Endodermal cell (in vitro differentiated cells): ENCODE measurements around the gene ARID1A. TPM values are rescaled to one million over a fixed set of nuclear protein-coding genes. Genes with fewer than 3 reads are reported as not detected.

Source experiments
- DNase-seq: peaks from one replicate; pipeline ENCODE4 v3.0.0-alpha.2; 2017
- H3K27ac ChIP-seq: 2 replicates; pipeline ENCODE4 v1.5.1; 2013; ENCODE audit warnings: mild to moderate bottlenecking, low read depth, low read length, moderate library complexity
- H3K27me3 ChIP-seq: 2 replicates; pipeline ENCODE4 v1.6.1; 2013; ENCODE audit warnings: mild to moderate bottlenecking, low read length, moderate library complexity; ENCODE audit not compliant: insufficient read depth, control insufficient read depth, poor library complexity, severe bottlenecking
- H3K36me3 ChIP-seq: 2 replicates; pipeline ENCODE4 v1.7.0; 2013; ENCODE audit warnings: mild to moderate bottlenecking, low read length, moderate library complexity; ENCODE audit not compliant: control insufficient read depth, insufficient read depth
- H3K4me1 ChIP-seq: one replicate; pipeline ENCODE4 v1.7.0; 2013; ENCODE audit warnings: low read length; ENCODE audit not compliant: control insufficient read depth, insufficient read depth
- H3K4me3 ChIP-seq: 2 replicates; pipeline ENCODE4 v1.5.1; 2013; ENCODE audit warnings: mild to moderate bottlenecking, low read length, moderate library complexity
- H3K9ac ChIP-seq: 2 replicates; pipeline ENCODE4 v1.6.1; 2013; ENCODE audit warnings: mild to moderate bottlenecking, low read length, moderate library complexity; ENCODE audit not compliant: poor library complexity, severe bottlenecking; ENCODE audit errors: extremely low read depth
- H3K9me3 ChIP-seq: 2 replicates; pipeline ENCODE4 v1.6.1; 2013; ENCODE audit warnings: mild to moderate bottlenecking, low read length, moderate library complexity; ENCODE audit not compliant: control insufficient read depth
- H3K27ac Mint-ChIP-seq: 2 replicates; pipeline ENCODE4 v1.8.0; 2020; ENCODE audit warnings: mixed read lengths
- H3K27me3 Mint-ChIP-seq: 2 replicates; pipeline ENCODE4 v1.8.0; 2021; ENCODE audit warnings: mild to moderate bottlenecking, mixed read lengths; ENCODE audit not compliant: insufficient read depth
- H3K36me3 Mint-ChIP-seq: 2 replicates; pipeline ENCODE4 v1.8.0; 2020; ENCODE audit warnings: low read depth, mixed read lengths
- H3K4me1 Mint-ChIP-seq: 2 replicates; pipeline ENCODE4 v1.8.0; 2020; ENCODE audit warnings: mixed read lengths
- H3K4me3 Mint-ChIP-seq: 2 replicates; pipeline ENCODE4 v1.8.0; 2020; ENCODE audit warnings: mild to moderate bottlenecking, moderate library complexity, mixed read lengths
- H3K9me3 Mint-ChIP-seq: 2 replicates; pipeline ENCODE4 v1.8.0; 2020; ENCODE audit warnings: mild to moderate bottlenecking, mixed read lengths
- CTCF ChIP-seq: fragments of 200-600 bp; sonication (generic); conservative IDR thresholded peaks from 2 replicates; pipeline ENCODE4 v1.5.0; 2021; ENCODE audit warnings: antibody characterized with exemption, mild to moderate bottlenecking
- WGBS, 2 experiments: methylation state at CpG; one replicate each; pipeline versions ENCODE4 v1.1.5 to v1.1.7; 2013; ENCODE audit warnings: missing lambda C conversion rate in 2 of 2, mixed read lengths in 1 of 2; ENCODE audit not compliant: insufficient coverage in 1 of 2, insufficient read length in 1 of 2; 5-methylcytosine and 5-hydroxymethylcytosine counted together
- total RNA-seq, 2 donors: library from RNA; stranded (reverse); fragmentation: NEBNext Ultra II Directional in 1 of 2; extraction: Animal tissue kit (Norgen Biotek cat#: 25700) in 1 of 2; gene quantifications; 2 replicates in 1 of 2; 3 replicates in 1 of 2; pipeline ENCODE4 v1.2.1, GENCODE V29; 2021

Gene ARID1A
- total RNA-seq, 2 donors from 2014 or later, result 118 to 128 TPM

GRCh38 chr1:26771643-26772321 is 76.0 kb downstream of the ARID1A start:
- Histone ChIP-seq H3K4me3 (no peak overlapping the region), H3K27ac (peak overlapping the region; percentile 30), H3K9me3 (no peaks in the 10 kb centered on the region), H3K36me3 (peaks cover 97% of the 10 kb centered on the region), H3K4me1 (no peaks in the 10 kb centered on the region), H3K27me3 (no peaks in the 10 kb centered on the region), H3K9ac (no peak overlapping the region)
- H3K27me3 Mint-ChIP-seq, result no peaks in the 10 kb centered on the region
- no peak for TF ChIP-seq CTCF
- DNase-seq, result no peak
- peaks cover 97% of the 10 kb centered on the region for H3K36me3 Mint-ChIP-seq
- no peaks in the 10 kb centered on the region for H3K4me1 Mint-ChIP-seq
- no peaks in the 10 kb centered on the region for H3K9me3 Mint-ChIP-seq
- H3K4me3 Mint-ChIP-seq, result no peak overlapping the region
- H3K27ac Mint-ChIP-seq, result peak overlapping the region; percentile 88
- 88% methylated on average over 2 of the region's 2 CpGs for WGBS, 2 experiments

- no peak overlapping the region for H3K27ac ChIP-seq
- Mint-ChIP-seq H3K4me3 (no peak overlapping the region), H3K9me3 (no peaks in the 10 kb centered on the region), H3K36me3 (peaks cover 95% of the 10 kb centered on the region), H3K4me1 (no peaks in the 10 kb centered on the region), H3K27ac (peak overlapping the region; percentile 8), H3K27me3 (no peaks in the 10 kb centered on the region)
- DNase-seq, result no peak
- H3K4me1 ChIP-seq, result no peaks in the 10 kb centered on the region
- TF ChIP-seq CTCF, result no peak
- H3K9me3 ChIP-seq, result no peaks in the 10 kb centered on the region
- 92 to 98% methylated on average over 3 to 4 of the region's 4 CpGs for WGBS, 2 experiments
- no peak overlapping the region for H3K4me3 ChIP-seq
- H3K36me3 ChIP-seq, result peaks cover 97% of the 10 kb centered on the region
- H3K9ac ChIP-seq, result no peak overlapping the region
- H3K27me3 ChIP-seq, result no peaks in the 10 kb centered on the region
Observed at GRCh38 chr1:26772687-26773086, 76.9 kb downstream of the ARID1A start.

- Mint-ChIP-seq H3K36me3 (peaks cover 94% of the 10 kb centered on the region), H3K4me3 (no peak overlapping the region), H3K27ac (no peak overlapping the region), H3K4me1 (no peaks in the 10 kb centered on the region), H3K9me3 (no peaks in the 10 kb centered on the region), H3K27me3 (no peaks in the 10 kb centered on the region)
- WGBS, 2 experiments, result 98% methylated on average over 9 to 13 of the region's 13 CpGs
- Histone ChIP-seq H3K4me1 (no peaks in the 10 kb centered on the region), H3K9me3 (no peaks in the 10 kb centered on the region), H3K27me3 (no peaks in the 10 kb centered on the region), H3K36me3 (peaks cover 97% of the 10 kb centered on the region), H3K9ac (no peak overlapping the region), H3K27ac (no peak overlapping the region), H3K4me3 (no peak overlapping the region)
- no peak for DNase-seq
- TF ChIP-seq CTCF, result no peak
Observed at GRCh38 chr1:26774462-26774861, 78.6 kb downstream of the ARID1A start.
